IPS-15b (cell line): ENCODE measurements around the gene DPP8.
A peak's percentile ranks its signal among the peaks of the same experiment; 100 is the strongest.
"Not testable (repeated sequence)": the region's sequence is repeated elsewhere in the genome, so short reads cannot be mapped to it uniquely, and the experiment has no call there.

Experiments
- H3K27me3 ChIP-seq: one replicate; pipeline ENCODE4 v1.6.1; 2013; ENCODE audit warnings: low read length; ENCODE audit not compliant: control insufficient read depth, insufficient read depth
- H3K36me3 ChIP-seq: one replicate; pipeline ENCODE4 v1.6.1; 2013; ENCODE audit warnings: low read length; ENCODE audit not compliant: control insufficient read depth, insufficient read depth
- H3K4me1 ChIP-seq: one replicate; pipeline ENCODE4 v1.6.1; 2013; ENCODE audit warnings: mild to moderate bottlenecking, low read length; ENCODE audit not compliant: control insufficient read depth, insufficient read depth
- H3K4me3 ChIP-seq: one replicate; pipeline ENCODE4 v1.5.1; 2013; ENCODE audit warnings: low read depth, low read length
- H3K9ac ChIP-seq: one replicate; pipeline ENCODE4 v1.6.1; 2013; ENCODE audit warnings: low read depth, mild to moderate bottlenecking, low read length
- H3K9me3 ChIP-seq: one replicate; pipeline ENCODE4 v1.6.1; 2013; ENCODE audit warnings: mild to moderate bottlenecking, low read length; ENCODE audit not compliant: control insufficient read depth, insufficient read depth

Gene DPP8

GRCh38 chr15:65460741-65461347 lies 56.6 kb downstream of the DPP8 start:
- Histone ChIP-seq H3K9me3 (no peaks in the 10 kb centered on the region), H3K36me3 (peaks cover 16% of the 10 kb centered on the region), H3K27me3 (no peaks in the 10 kb centered on the region), H3K9ac (no peak overlapping the region), H3K4me3 (no peak overlapping the region), H3K4me1 (no peaks in the 10 kb centered on the region)

- peaks cover 15% of the 10 kb centered on the region for H3K36me3 ChIP-seq
- H3K4me1 ChIP-seq, result not testable (repeated sequence)
Measured at GRCh38 chr15:65455256-65455655, 62.2 kb downstream of the DPP8 start.

GRCh38 chr15:65451989-65452388 lies 65.5 kb downstream of the DPP8 start:
- Histone ChIP-seq H3K9me3 (no peaks in the 10 kb centered on the region), H3K4me3 (no peak overlapping the region), H3K4me1 (no peaks in the 10 kb centered on the region), H3K9ac (no peak overlapping the region), H3K27me3 (no peaks in the 10 kb centered on the region), H3K36me3 (peaks cover 11% of the 10 kb centered on the region)

More at GRCh38 chr15:65455256-65455655, 62.2 kb downstream of the DPP8 start:
- not testable (repeated sequence) for H3K27me3 ChIP-seq, H3K9ac ChIP-seq, H3K4me3 ChIP-seq, H3K9me3 ChIP-seq

GRCh38 chr15:65450556-65450955 lies 66.9 kb downstream of the DPP8 start:
- H3K36me3 ChIP-seq, result peaks cover 8% of the 10 kb centered on the region

GRCh38 chr15:65447145-65447544 lies 70.3 kb downstream of the DPP8 start:
- no peaks in the 10 kb centered on the region for H3K9me3 ChIP-seq
- no peaks in the 10 kb centered on the region for H3K4me1 ChIP-seq
- no peak overlapping the region for H3K4me3 ChIP-seq
- H3K36me3 ChIP-seq, result peaks cover 4% of the 10 kb centered on the region
- H3K27me3 ChIP-seq, result no peaks in the 10 kb centered on the region
- no peak overlapping the region for H3K9ac ChIP-seq

More at GRCh38 chr15:65450556-65450955, 66.9 kb downstream of the DPP8 start:
- no peaks in the 10 kb centered on the region for H3K9me3 ChIP-seq
- H3K9ac ChIP-seq, result no peak overlapping the region
- no peaks in the 10 kb centered on the region for H3K27me3 ChIP-seq
- H3K4me1 ChIP-seq, result no peaks in the 10 kb centered on the region
- H3K4me3 ChIP-seq, result no peak overlapping the region

- H3K4me1 ChIP-seq, result peaks cover 3% of the 10 kb centered on the region
- no peak overlapping the region for H3K9ac ChIP-seq
- no peaks in the 10 kb centered on the region for H3K27me3 ChIP-seq
- H3K36me3 ChIP-seq, result no peaks in the 10 kb centered on the region
- H3K9me3 ChIP-seq, result no peaks in the 10 kb centered on the region
- H3K4me3 ChIP-seq, result no peak overlapping the region
Measured at GRCh38 chr15:65434201-65434600, 83.3 kb downstream of the DPP8 start.

GRCh38 chr15:65431731-65432130 lies 85.8 kb downstream of the DPP8 start:
- Histone ChIP-seq H3K27me3 (no peaks in the 10 kb centered on the region), H3K4me3 (no peak overlapping the region), H3K36me3 (no peaks in the 10 kb centered on the region)

GRCh38 chr15:65426216-65426853 lies 91.2 kb downstream of the DPP8 start:
- Histone ChIP-seq H3K27me3 (peaks cover 7% of the 10 kb centered on the region), H3K36me3 (no peaks in the 10 kb centered on the region), H3K9me3 (no peaks in the 10 kb centered on the region), H3K9ac (no peak overlapping the region), H3K4me1 (peaks cover 9% of the 10 kb centered on the region), H3K4me3 (no peak overlapping the region)

More at GRCh38 chr15:65431731-65432130, 85.8 kb downstream of the DPP8 start:
- H3K9ac ChIP-seq, result no peak overlapping the region
- peaks cover 3% of the 10 kb centered on the region for H3K4me1 ChIP-seq
- H3K9me3 ChIP-seq, result no peaks in the 10 kb centered on the region

GRCh38 chr15:65424683-65425082 lies 92.8 kb downstream of the DPP8 start:
- Histone ChIP-seq H3K36me3 (no peaks in the 10 kb centered on the region), H3K4me3 (no peak overlapping the region), H3K27me3 (peaks cover 7% of the 10 kb centered on the region), H3K4me1 (peaks cover 18% of the 10 kb centered on the region), H3K9me3 (no peaks in the 10 kb centered on the region), H3K9ac (no peak overlapping the region)

GRCh38 chr15:65423976-65424679 lies 93.4 kb downstream of the DPP8 start:
- Histone ChIP-seq H3K4me3 (peak overlapping the region; percentile 59), H3K27me3 (peaks cover 7% of the 10 kb centered on the region), H3K36me3 (no peaks in the 10 kb centered on the region), H3K9ac (no peak overlapping the region), H3K4me1 (peaks cover 22% of the 10 kb centered on the region), H3K9me3 (no peaks in the 10 kb centered on the region)

- Histone ChIP-seq H3K9ac (peak overlapping the region; percentile 54), H3K4me1 (peaks cover 28% of the 10 kb centered on the region), H3K27me3 (peaks cover 7% of the 10 kb centered on the region), H3K36me3 (no peaks in the 10 kb centered on the region), H3K9me3 (no peaks in the 10 kb centered on the region), H3K4me3 (peak overlapping the region; percentile 59)
Measured at GRCh38 chr15:65423150-65423975, 94.1 kb downstream of the DPP8 start.
